Endodermal cell (in vitro differentiated cells): ENCODE data around the gene CLIP3. TPM values are rescaled to one million over a fixed set of nuclear protein-coding genes. Genes with fewer than 3 reads are reported as not detected.
"Not testable (repeated sequence)": the region's sequence is repeated elsewhere in the genome, so short reads cannot be mapped to it uniquely, and the experiment has no call there.

Source experiments
- DNase-seq: peaks from one replicate; pipeline ENCODE4 v3.0.0-alpha.2; 2017
- H3K27ac ChIP-seq: 2 replicates; pipeline ENCODE4 v1.5.1; 2013; ENCODE audit warnings: mild to moderate bottlenecking, low read depth, low read length, moderate library complexity
- H3K27me3 ChIP-seq: 2 replicates; pipeline ENCODE4 v1.6.1; 2013; ENCODE audit warnings: mild to moderate bottlenecking, low read length, moderate library complexity; ENCODE audit not compliant: insufficient read depth, control insufficient read depth, poor library complexity, severe bottlenecking
- H3K36me3 ChIP-seq: 2 replicates; pipeline ENCODE4 v1.7.0; 2013; ENCODE audit warnings: mild to moderate bottlenecking, low read length, moderate library complexity; ENCODE audit not compliant: control insufficient read depth, insufficient read depth
- H3K4me1 ChIP-seq: one replicate; pipeline ENCODE4 v1.7.0; 2013; ENCODE audit warnings: low read length; ENCODE audit not compliant: control insufficient read depth, insufficient read depth
- H3K4me3 ChIP-seq: 2 replicates; pipeline ENCODE4 v1.5.1; 2013; ENCODE audit warnings: mild to moderate bottlenecking, low read length, moderate library complexity
- H3K9ac ChIP-seq: 2 replicates; pipeline ENCODE4 v1.6.1; 2013; ENCODE audit warnings: mild to moderate bottlenecking, low read length, moderate library complexity; ENCODE audit not compliant: poor library complexity, severe bottlenecking; ENCODE audit errors: extremely low read depth
- H3K9me3 ChIP-seq: 2 replicates; pipeline ENCODE4 v1.6.1; 2013; ENCODE audit warnings: mild to moderate bottlenecking, low read length, moderate library complexity; ENCODE audit not compliant: control insufficient read depth
- H3K27ac Mint-ChIP-seq: 2 replicates; pipeline ENCODE4 v1.8.0; 2020; ENCODE audit warnings: mixed read lengths
- H3K27me3 Mint-ChIP-seq: 2 replicates; pipeline ENCODE4 v1.8.0; 2021; ENCODE audit warnings: mild to moderate bottlenecking, mixed read lengths; ENCODE audit not compliant: insufficient read depth
- H3K36me3 Mint-ChIP-seq: 2 replicates; pipeline ENCODE4 v1.8.0; 2020; ENCODE audit warnings: low read depth, mixed read lengths
- H3K4me1 Mint-ChIP-seq: 2 replicates; pipeline ENCODE4 v1.8.0; 2020; ENCODE audit warnings: mixed read lengths
- H3K4me3 Mint-ChIP-seq: 2 replicates; pipeline ENCODE4 v1.8.0; 2020; ENCODE audit warnings: mild to moderate bottlenecking, moderate library complexity, mixed read lengths
- H3K9me3 Mint-ChIP-seq: 2 replicates; pipeline ENCODE4 v1.8.0; 2020; ENCODE audit warnings: mild to moderate bottlenecking, mixed read lengths
- CTCF ChIP-seq: fragments of 200-600 bp; sonication (generic); conservative IDR thresholded peaks from 2 replicates; pipeline ENCODE4 v1.5.0; 2021; ENCODE audit warnings: antibody characterized with exemption, mild to moderate bottlenecking
- WGBS, 2 experiments: methylation state at CpG; one replicate each; pipeline versions ENCODE4 v1.1.5 to v1.1.7; 2013; ENCODE audit warnings: missing lambda C conversion rate in 2 of 2, mixed read lengths in 1 of 2; ENCODE audit not compliant: insufficient coverage in 1 of 2, insufficient read length in 1 of 2; 5-methylcytosine and 5-hydroxymethylcytosine counted together
- total RNA-seq, 2 donors: library from RNA; stranded (reverse); fragmentation: NEBNext Ultra II Directional in 1 of 2; extraction: Animal tissue kit (Norgen Biotek cat#: 25700) in 1 of 2; gene quantifications; 2 replicates in 1 of 2; 3 replicates in 1 of 2; pipeline ENCODE4 v1.2.1, GENCODE V29; 2021

Gene CLIP3
- total RNA-seq, 2 donors from 2014 or later, result 12.6 to 19.7 TPM

DNA sequence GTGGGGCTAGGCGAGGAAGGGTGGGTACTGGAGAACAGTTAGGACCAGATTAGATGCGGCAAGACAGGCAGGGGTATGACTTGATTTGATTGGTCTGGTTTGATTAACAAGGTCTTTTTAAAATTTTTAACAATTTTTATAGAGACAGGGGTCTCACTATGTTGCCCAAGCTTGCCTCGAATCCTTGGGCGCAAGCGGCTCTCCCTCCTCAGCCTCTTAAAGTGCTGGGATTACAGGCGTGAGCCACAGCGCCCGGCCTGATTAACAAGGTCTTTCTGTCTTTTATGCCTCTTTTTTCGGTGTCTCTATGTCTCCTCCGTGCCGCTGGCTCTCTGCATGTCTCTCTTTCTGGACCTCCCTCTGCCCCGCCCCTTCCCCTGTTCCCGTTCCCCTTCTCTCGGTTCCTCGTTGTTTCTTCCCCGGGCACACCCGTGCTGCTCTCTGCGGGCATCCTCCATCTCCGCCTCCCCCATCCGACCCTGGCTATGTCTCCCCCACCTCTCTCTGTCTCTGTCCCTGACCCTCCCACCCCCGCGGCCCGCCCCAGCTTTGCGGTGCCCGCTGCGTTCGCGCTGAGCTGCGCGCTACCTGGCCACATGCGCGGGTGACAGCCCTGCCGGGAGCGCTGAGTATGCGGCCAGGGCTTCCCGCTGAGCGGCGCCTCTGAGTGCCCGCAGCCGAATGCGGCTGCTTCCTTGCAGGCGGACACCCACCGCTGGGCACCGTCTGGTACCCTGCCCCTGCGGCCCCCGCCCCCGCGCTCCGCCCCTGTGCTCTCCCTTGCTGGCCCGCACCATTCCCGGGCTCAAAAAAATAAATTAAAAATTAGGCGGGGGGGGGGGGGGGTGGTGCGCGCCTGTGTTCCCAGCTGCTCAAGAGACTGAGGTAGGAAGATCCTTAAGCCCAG, 45.8 kb downstream of the CLIP3 start:
- Histone ChIP-seq H3K4me3 (peak overlapping the region; percentile 56), H3K27me3 (peaks cover 33% of the 10 kb centered on the region), H3K9ac (no peak overlapping the region), H3K27ac (no peak overlapping the region), H3K4me1 (no peaks in the 10 kb centered on the region), H3K36me3 (no peaks in the 10 kb centered on the region), H3K9me3 (no peaks in the 10 kb centered on the region)
- Mint-ChIP-seq H3K36me3 (no peaks in the 10 kb centered on the region), H3K9me3 (no peaks in the 10 kb centered on the region), H3K4me1 (peaks cover 3% of the 10 kb centered on the region), H3K27me3 (peaks cover 82% of the 10 kb centered on the region), H3K4me3 (peak overlapping the region; percentile 59), H3K27ac (no peak overlapping the region)
- 11 to 14% methylated on average over 35 to 54 of the region's 54 CpGs for WGBS, 2 experiments
- DNase-seq, result peak; percentile 87
- TF ChIP-seq CTCF, result no peak

DNA sequence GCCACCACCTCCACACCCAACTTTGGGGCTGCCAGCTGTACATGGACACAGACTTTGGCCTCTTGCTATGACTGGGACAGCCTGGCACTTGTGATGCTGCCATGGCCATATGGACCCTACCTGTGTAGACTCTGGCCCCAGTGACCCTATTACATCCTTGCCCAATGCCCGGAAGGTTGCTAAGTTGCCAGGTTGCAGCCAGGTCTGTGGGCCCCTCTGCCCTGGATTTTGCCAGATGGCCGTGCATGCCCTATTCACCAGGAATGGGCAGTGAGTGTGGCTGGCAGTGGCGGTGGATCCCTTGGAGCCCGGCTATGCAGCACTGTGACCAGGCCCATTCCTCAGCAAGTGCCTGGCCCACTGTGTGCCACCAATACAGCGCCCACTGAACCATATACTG, 46.6 kb downstream of the CLIP3 start:
- DNase-seq, result no peak
- no peaks in the 10 kb centered on the region for H3K36me3 ChIP-seq
- H3K27ac ChIP-seq, result no peak overlapping the region
- H3K36me3 Mint-ChIP-seq, result no peaks in the 10 kb centered on the region
- peaks cover 82% of the 10 kb centered on the region for H3K27me3 Mint-ChIP-seq
- no peaks in the 10 kb centered on the region for H3K9me3 Mint-ChIP-seq
- H3K4me1 Mint-ChIP-seq, result peaks cover 3% of the 10 kb centered on the region
- peaks cover 40% of the 10 kb centered on the region for H3K27me3 ChIP-seq
- 82 to 100% methylated on average over 2 to 5 of the region's 5 CpGs for WGBS, 2 experiments
- H3K9me3 ChIP-seq, result no peaks in the 10 kb centered on the region
- no peak overlapping the region for H3K9ac ChIP-seq
- no peak overlapping the region for H3K27ac Mint-ChIP-seq
- no peak for TF ChIP-seq CTCF
- peak overlapping the region; percentile 59 for H3K4me3 Mint-ChIP-seq
- no peak overlapping the region for H3K4me3 ChIP-seq
- no peaks in the 10 kb centered on the region for H3K4me1 ChIP-seq

DNA sequence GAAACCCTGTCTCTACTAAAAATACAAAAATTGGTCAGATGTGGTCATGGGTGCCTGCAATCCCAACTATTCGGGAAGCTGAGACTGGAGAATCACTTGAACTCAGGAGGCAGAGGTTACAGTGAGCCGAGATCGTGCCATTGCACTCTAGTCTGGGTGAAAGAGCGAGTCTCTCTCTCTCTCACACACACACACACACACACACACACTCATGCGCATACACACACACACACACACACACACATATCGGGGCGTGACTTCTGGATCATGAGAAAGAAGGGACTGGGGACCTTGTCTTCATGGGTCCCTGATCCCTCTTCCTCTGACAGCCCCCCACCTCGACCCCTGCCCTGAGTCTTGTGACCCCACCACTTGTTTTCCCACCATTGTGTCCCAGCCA, 49.5 kb downstream of the CLIP3 start:
- Mint-ChIP-seq H3K9me3 (no peaks in the 10 kb centered on the region), H3K27me3 (peaks cover 71% of the 10 kb centered on the region), H3K27ac (no peak overlapping the region), H3K36me3 (no peaks in the 10 kb centered on the region), H3K4me3 (no peak overlapping the region), H3K4me1 (peaks cover 3% of the 10 kb centered on the region)
- no peak for DNase-seq
- H3K9me3 ChIP-seq, result no peaks in the 10 kb centered on the region
- H3K4me1 ChIP-seq, result no peaks in the 10 kb centered on the region
- H3K27me3 ChIP-seq, result peaks cover 40% of the 10 kb centered on the region
- no peak overlapping the region for H3K4me3 ChIP-seq
- no peak overlapping the region for H3K9ac ChIP-seq
- no peak overlapping the region for H3K27ac ChIP-seq
- H3K36me3 ChIP-seq, result no peaks in the 10 kb centered on the region
- WGBS, 2 experiments, result 81 to 86% methylated on average over 5 to 8 of the region's 8 CpGs
- TF ChIP-seq CTCF, result no peak

- H3K27me3 Mint-ChIP-seq, result peaks cover 57% of the 10 kb centered on the region
- not testable (repeated sequence) for H3K27ac ChIP-seq, H3K4me1 Mint-ChIP-seq, H3K9me3 ChIP-seq, DNase-seq, H3K9ac ChIP-seq, H3K4me3 ChIP-seq, H3K36me3 ChIP-seq, H3K9me3 Mint-ChIP-seq, H3K4me3 Mint-ChIP-seq, H3K36me3 Mint-ChIP-seq, H3K4me1 ChIP-seq, H3K27ac Mint-ChIP-seq
- peaks cover 30% of the 10 kb centered on the region for H3K27me3 ChIP-seq
- 88 to 93% methylated on average over 4 of the region's 4 CpGs for WGBS, 2 experiments
These were observed 51.7 kb downstream of the CLIP3 start for GRCh38 chr19:35980997-35981396.
